Fibroblast of peridontal ligament (primary cell): ENCODE data around the gene SH2B2.

Source experiments
- DNase-seq: peaks from one replicate; pipeline ENCODE4 v3.0.0-alpha.2; 2010; ENCODE audit errors: extremely low read depth

SH2B2 gene

GRCh38 chr7:102266541-102266940, 20.1 kb upstream of the SH2B2 start:
- DNase-seq, result no peak

DNA sequence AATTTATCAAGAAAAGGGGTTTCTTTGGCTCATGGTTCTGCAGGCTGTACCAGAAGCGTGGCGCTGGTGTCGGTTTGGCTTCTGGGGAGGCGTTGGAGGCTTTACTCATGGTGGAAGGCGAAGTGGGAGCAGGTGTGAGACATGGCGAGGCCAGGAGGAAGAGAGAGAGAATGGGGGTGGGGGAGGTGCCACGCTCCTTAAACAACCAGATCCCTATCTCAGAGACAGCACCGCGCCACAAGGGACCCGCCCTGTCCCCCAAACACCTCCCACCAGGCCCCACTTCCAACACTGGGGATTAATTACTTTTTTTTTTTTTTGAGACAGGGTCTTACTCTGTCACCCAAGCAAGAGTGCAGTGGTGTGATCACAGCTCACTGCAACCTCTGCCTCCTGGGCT, 18.0 kb upstream of the SH2B2 start:
- DNase-seq, result no peak

DNA sequence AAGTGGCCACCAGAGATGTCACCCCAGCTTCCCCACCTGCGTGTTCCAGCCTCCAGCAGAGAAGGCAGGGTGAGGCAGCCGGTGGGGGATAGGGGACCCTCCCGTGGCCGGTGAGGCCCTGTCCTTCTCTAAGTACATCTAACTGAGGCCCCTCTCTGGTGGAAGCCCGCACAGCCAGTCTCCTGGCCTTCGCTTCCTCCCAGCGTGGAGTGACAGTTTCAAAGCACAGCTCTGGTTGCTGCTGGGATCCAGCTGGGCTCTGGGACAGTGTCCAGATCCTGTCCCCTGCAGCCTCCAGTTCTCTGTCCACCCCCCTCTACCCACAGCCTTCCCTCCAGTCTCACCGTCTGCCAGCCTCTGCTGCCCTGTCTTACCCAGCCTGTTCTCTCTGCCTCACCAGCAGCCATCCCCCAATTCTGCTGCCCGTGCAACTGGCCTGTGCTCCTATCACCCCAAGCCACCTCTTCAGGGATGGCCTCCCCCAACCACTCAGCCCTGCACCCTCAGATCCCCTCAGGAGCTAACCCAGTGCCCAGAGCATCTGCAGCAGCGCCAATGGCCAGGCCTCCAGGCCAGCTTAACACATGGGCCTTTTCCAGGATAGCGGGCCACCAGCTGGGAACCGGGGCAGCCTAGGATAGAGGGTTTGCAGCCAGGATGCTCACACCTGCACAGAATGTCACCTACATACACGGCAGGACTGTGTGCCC, 16.3 kb upstream of the SH2B2 start:
- no peak for DNase-seq

DNA sequence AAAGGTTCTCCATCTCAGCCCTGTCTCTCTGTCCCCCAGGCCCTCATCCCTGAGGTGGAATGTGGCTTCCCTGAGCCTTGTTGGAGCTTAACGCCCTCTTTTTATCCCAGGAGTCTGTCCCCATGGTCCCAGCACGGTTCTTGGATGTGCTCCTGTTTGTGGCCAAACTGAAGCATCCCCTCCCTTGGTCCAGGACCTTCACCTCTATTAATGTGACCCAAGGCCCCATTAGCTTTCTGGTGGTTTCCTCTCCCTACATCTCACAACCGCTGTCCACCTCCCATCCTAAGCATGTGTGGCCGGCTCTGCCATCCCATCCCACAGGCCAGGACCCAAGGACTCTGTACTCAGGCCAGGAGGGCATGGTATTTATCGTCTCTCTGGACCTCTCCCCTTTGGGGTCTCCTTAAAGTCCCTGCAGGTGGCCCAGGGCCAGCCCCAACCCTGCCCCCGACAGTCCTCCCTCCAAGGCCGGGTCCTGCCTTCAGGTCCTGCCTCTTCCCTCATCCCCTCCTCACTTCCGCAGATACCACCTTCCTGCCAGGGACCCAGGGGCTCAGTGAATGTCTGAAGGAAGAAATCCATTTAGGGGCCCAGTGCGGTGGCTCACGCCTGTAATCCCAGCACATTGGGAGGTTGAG, 15.4 kb upstream of the SH2B2 start:
- DNase-seq, result no peak

DNA sequence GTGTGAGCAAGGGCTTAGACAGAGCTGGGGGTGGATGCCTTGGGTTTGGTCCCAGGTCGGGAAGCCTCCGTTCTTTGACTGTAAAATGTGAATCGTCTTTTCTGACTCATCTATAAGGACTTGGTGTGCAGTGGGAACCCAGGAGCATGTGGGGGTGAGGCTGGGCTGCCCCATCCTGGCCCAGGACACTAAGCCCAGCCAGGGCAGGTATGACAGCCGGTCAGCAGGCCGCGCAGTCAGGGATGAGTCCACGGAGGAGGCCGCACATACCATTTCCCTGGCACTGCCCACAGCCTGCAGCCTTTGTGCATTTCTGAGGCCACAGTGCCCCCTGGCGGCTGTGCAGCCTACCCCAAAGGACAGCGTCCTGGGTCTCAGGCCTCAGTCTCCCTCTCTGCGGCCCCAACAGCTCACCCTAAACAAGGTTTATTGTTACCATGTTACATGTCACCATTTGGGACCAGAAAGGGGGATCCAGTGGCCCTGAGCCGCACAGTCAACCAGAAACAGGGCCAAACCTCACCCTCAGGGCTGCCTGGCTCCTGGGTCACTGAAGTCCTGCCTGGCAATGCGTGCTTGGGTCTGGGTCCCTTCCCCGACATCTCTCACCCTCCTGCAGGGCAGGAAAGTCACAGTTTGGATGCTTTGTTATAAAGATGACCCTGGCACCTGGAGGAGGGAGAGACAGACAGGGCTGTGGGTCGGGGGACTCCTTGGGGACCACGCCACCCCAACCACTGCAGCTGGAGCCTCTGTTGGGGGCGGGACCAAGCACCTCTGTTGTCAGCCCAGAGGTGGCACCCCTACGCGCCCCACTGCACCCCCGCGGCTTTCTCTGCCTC, 14.4 kb upstream of the SH2B2 start:
- peak; percentile 67 for DNase-seq

DNA sequence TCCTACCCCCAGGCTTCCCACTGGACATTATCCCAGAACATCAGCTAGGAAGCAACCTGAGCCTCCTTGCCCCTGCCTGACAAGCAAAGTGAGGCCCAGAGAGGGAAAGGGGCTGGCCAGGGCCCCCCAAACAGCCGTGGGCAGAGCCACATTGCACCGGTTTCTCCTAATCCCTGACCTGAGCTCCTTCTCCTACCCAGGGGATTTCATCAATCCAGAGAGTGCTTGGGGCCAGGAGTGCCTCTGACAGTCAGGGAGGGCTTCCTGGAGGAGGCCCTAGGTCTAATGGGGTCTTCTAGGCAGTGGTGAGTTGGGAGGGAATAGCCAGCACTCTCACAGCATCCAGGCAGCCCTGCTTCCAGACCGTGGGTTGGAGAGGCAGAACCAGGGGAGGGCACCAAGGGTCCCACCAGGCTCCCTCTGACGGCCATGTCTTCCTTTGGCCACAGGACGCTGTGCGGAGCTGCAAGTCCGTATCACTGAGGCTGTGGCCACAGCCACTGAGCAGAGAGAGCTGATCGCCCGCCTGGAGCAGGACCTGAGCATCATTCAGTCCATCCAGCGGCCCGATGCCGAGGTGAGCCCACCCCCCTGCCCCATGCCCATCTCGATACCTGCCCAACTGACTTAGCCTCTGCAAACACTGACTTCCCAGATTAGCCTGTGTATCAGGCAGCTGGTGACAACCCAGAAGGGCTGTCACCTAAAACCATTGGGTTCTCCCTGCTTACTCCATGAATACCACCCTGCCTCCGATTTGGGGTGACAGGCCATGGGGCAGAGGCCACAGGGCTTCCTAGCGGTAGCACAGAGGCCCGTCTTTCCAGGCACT, 13.5 kb upstream of the SH2B2 start:
- DNase-seq, result no peak

GRCh38 chr7:102273749-102274712, 12.6 kb upstream of the SH2B2 start:
- DNase-seq, result peak; percentile 4

- no peak for DNase-seq
These were observed 11.5 kb upstream of the SH2B2 start for GRCh38 chr7:102275123-102275703.

- no peak for DNase-seq
These were observed 8.8 kb upstream of the SH2B2 start for GRCh38 chr7:102277901-102278300.

GRCh38 chr7:102279537-102280400, 6.9 kb upstream of the SH2B2 start:
- DNase-seq, result peak; percentile 43

- no peak for DNase-seq
These were observed 6.1 kb upstream of the SH2B2 start for GRCh38 chr7:102280521-102280920.

DNA sequence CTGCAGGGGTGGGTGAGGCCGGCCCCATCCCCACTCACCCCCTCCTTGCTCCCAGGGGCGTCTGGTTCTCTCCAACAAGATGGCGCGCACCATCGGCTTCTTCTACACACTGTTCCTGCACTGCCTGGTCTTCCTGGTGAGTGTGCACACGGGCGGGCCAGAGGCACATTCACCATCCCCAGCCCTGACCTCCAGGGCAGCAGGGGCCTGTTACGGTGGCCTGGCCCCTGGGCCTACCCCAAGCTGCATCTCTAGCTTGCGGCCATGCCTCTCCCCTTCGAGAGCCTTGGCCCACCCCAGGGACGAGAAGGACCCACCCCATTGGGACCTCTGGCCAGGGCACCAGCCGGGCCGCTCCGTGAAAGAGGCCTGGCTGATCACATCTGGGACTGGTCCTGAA, 4.9 kb upstream of the SH2B2 start:
- no peak for DNase-seq

GRCh38 chr7:102282465-102283362, 4.0 kb upstream of the SH2B2 start:
- no peak for DNase-seq

DNA sequence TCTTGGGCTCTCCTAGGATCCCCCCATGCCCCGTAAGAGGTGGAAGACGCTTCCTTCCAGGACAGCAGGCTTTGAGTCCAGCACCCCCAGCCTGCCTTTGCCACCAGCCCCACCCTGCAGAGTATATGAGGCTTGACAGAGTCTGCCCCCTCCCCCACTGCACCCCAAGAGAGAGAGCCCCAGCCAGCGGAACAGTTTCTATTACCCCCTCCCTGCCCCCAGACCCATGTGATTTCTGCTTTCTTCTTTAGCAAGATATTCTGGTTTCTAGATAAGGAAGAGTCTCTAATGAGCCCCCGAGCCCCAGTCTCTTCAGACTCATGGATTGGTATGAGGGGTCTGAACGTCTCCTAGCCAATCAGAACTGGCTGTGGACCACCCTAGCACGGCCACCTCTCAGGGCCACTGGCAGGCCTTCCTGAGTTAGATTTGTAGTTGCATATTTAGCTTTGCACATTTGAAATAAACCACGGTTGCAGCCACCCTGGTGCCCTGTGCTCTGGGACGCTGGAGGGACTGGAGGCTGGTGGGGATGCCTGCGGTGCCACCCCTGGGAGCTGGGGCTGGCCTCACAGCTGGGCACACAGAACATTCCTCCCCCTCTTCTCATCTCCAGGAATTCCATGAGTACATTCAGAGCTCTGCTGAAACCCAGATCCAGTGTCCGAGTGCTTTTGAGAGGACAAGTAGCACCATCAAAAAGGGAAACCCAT, 3.0 kb upstream of the SH2B2 start:
- DNase-seq, result no peak

- DNase-seq, result no peak
These were observed 2.3 kb upstream of the SH2B2 start for GRCh38 chr7:102284399-102284798.

- no peak for DNase-seq
These were observed 1.7 kb upstream of the SH2B2 start for GRCh38 chr7:102284891-102285539.
